CD4-positive, alpha-beta T cell (primary cell): ENCODE measurements around the gene NRL. TPM values are rescaled to one million over a fixed set of nuclear protein-coding genes. Genes with fewer than 3 reads are reported as not detected.
A peak's percentile ranks its signal among the peaks of the same experiment; 100 is the strongest.

Experiments
- ATAC-seq: fragments of 200-7000 bp; cut with Tn5 transposase; one replicate; pipeline ENCODE4 v1.10.0; 2022; ENCODE audit warnings: mild to moderate bottlenecking; ENCODE audit not compliant: poor library complexity
- CTCF ChIA-PET: fragments of 350-600 bp; sonication (Branson Sonifier 250); formaldehyde crosslinking; loops from one replicate; lab custom pipeline; 2021; ENCODE audit warnings: antibody characterized with exemption, inconsistent platforms; lab: Charles Lee
- POLR2A ChIA-PET: fragments of 350-600 bp; sonication (Branson Sonifier 250); formaldehyde crosslinking; loops from one replicate; lab custom pipeline; 2021; ENCODE audit warnings: antibody characterized with exemption, inconsistent platforms; lab: Charles Lee
- DNase-seq, 14 experiments: peaks; one replicate each; pipeline ENCODE4 v3.0.0-alpha.2; 2013 to 2020; ENCODE audit warnings: mixed read lengths in 2 of 14
- H3K27ac ChIP-seq, 2 donors: one replicate each; pipeline versions ENCODE4 v1.5.1 to v1.7.0; 2013; ENCODE audit warnings: low read length in 2 of 2, low read depth in 1 of 2, mild to moderate bottlenecking in 1 of 2
- H3K27me3 ChIP-seq, 2 experiments: 1 replicate in 1 of 2; 2 replicates in 1 of 2; pipeline versions ENCODE4 v1.6.1 to v1.7.0; 2013; ENCODE audit warnings: low read length in 2 of 2, control low read depth in 1 of 2, mild to moderate bottlenecking in 1 of 2, moderate library complexity in 1 of 2; ENCODE audit not compliant: insufficient read depth in 2 of 2, control insufficient read depth in 1 of 2
- H3K36me3 ChIP-seq: one replicate; pipeline ENCODE4 v1.6.1; 2013; ENCODE audit warnings: low read length, control low read depth; ENCODE audit not compliant: insufficient read depth
- H3K4me1 ChIP-seq: one replicate; pipeline ENCODE4 v1.6.1; 2013; ENCODE audit warnings: low read length, control low read depth; ENCODE audit not compliant: insufficient read depth
- H3K4me3 ChIP-seq: one replicate; pipeline ENCODE4 v1.5.1; 2013; ENCODE audit warnings: mild to moderate bottlenecking, low read length, moderate library complexity
- H3K9me3 ChIP-seq, 2 experiments: 1 replicate in 1 of 2; 2 replicates in 1 of 2; pipeline versions ENCODE4 v1.6.1 to v1.7.0; 2013; ENCODE audit warnings: low read length in 2 of 2, mild to moderate bottlenecking in 2 of 2, control low read depth in 1 of 2, moderate library complexity in 1 of 2; ENCODE audit not compliant: control insufficient read depth in 1 of 2, insufficient read depth in 1 of 2
- H3K27ac Mint-ChIP-seq: one replicate; pipeline ENCODE4 v1.8.0; 2020; ENCODE audit warnings: mixed read lengths
- H3K27me3 Mint-ChIP-seq: one replicate; pipeline ENCODE4 v1.8.0; 2021; ENCODE audit warnings: mixed read lengths
- H3K36me3 Mint-ChIP-seq: one replicate; pipeline ENCODE4 v1.8.0; 2021; ENCODE audit warnings: low read depth, mixed read lengths
- H3K4me1 Mint-ChIP-seq: one replicate; pipeline ENCODE4 v1.8.0; 2021; ENCODE audit warnings: low read depth, mixed read lengths
- H3K4me3 Mint-ChIP-seq: one replicate; pipeline ENCODE4 v1.8.0; 2020; ENCODE audit warnings: mild to moderate bottlenecking, mixed read lengths
- H3K9me3 Mint-ChIP-seq: one replicate; pipeline ENCODE4 v1.8.0; 2020; ENCODE audit warnings: mixed read lengths
- CTCF ChIP-seq: fragments of 200-600 bp; IDR thresholded peaks from one replicate; pipeline ENCODE4 v1.8.0; 2022; ENCODE audit warnings: antibody characterized with exemption, mild to moderate bottlenecking
- intact Hi-C, 2 experiments: fragments of 100-400 bp; cut with DNase I in 1 of 2; cut with micrococcal nuclease in 1 of 2; formaldehyde crosslinking; loops; one replicate each; pipeline versions ENCODE4 v1.15.1 to v1.9.0; 2023 to 2025; cut with DNase I, micrococcal nuclease
- total RNA-seq, 174 experiments: library from RNA in 2 of 174; stranded (reverse) in 2 of 174; gene quantifications; one replicate each; pipeline ENCODE4 v1.2.3 and lab custom pipeline; 2021 to 2026

The NRL gene
- total RNA-seq, 2 experiments from 2014 or later, result 1.6 to 1.9 TPM

DNA sequence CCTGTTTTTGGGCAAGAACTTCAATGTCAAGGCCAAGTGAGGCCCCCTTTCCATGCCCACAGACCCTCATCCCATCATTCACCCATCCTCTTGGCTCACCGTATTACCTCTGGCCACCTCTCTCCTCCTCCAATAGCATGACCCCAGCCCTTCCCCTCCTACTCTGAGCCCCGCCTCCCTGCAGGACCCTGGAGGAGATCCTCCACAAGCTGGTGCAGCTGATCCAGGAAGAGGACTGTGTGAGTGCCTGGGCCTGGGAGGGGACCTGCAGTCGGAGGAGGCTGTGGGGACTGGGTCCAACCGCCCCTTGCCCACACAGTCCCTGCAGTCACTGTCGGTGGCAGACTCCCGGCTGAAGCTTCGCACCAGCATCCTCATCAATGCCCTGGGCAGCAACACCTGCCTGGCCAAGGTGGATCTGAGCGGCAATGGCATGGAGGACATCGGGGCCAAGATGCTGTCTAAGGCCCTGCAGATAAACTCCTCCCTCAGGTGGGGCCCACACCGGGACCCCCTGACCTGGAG, 55.7 kb downstream of the NRL start:
- no peaks in the 10 kb centered on the region for H3K4me1 Mint-ChIP-seq
- Histone ChIP-seq H3K27ac (no peak overlapping the region), H3K36me3 (no peaks in the 10 kb centered on the region), H3K4me1 (no peaks in the 10 kb centered on the region), H3K4me3 (no peak overlapping the region), H3K27me3 (peaks cover 0 to 4% of the 10 kb centered on the region in 2 experiments), H3K9me3 (peaks cover 0 to 4% of the 10 kb centered on the region in 2 experiments)
- ATAC-seq, result no peak
- TF ChIP-seq CTCF, result no peak
- no peaks in the 10 kb centered on the region for H3K36me3 Mint-ChIP-seq
- H3K4me3 Mint-ChIP-seq, result no peak overlapping the region
- H3K27ac Mint-ChIP-seq, result no peak overlapping the region
- H3K27me3 Mint-ChIP-seq, result peaks cover 8% of the 10 kb centered on the region
- intact Hi-C loops, result loop anchor here (1.0 kb wide), 4 partner anchors 31 to 102 kb away; partner anchors contain the start of gene IRF9 (in 1 of the 2)
- H3K9me3 Mint-ChIP-seq, result no peaks in the 10 kb centered on the region
- ChIA-PET CTCF (no interaction called here), POLR2A (interaction anchor here (1.0 to 2.3 kb wide), 6 partner anchors 32 to 249 kb away, joined by 3 to 22 read pairs (median 11); partner anchors contain the start of genes CIDEB, DCAF11, IRF9 and NRL)
- no peak for DNase-seq

DNA sequence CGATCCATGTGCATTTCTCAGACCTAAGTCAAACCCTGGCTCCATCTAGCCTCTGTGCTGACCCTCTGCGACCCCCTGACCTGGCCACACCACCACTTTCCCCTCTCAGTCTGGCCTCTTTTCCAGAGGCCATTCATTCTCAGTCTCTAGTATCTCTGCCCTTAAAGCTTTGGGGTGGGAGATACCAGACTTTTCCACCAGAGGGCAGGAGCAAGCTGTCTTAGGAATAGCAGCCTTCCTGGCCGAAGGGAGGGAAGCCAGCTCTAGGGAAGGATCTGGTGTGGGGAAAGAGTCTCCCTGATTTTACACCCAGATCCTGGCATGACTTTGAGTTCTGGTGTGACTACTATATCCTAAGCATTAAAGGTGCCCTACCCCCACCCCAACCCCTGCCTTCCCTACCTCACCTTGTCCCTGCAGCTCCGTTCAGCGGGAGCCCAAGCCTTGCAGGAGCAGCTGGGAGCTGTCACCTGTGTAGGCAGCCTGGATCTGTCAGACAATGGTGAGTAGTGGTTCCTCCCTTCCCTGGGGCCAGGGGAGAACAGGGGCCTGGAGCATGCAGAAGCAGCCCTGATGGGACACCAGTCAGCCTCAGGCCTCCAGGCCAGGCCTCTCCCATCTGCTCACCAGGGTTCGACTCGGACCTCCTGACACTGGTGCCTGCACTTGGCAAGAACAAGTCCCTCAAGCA, 56.3 kb downstream of the NRL start:
- no peak overlapping the region for H3K27ac ChIP-seq
- Mint-ChIP-seq H3K27me3 (peaks cover 10% of the 10 kb centered on the region), H3K27ac (no peak overlapping the region), H3K4me3 (no peak overlapping the region), H3K9me3 (no peaks in the 10 kb centered on the region), H3K4me1 (no peaks in the 10 kb centered on the region), H3K36me3 (no peaks in the 10 kb centered on the region)
- intact Hi-C loops, result loop anchor here (1.0 kb wide), 4 partner anchors 32 to 103 kb away; partner anchors contain the start of gene IRF9 (in 1 of the 2)
- peaks cover 0 to 6% of the 10 kb centered on the region in 2 experiments for H3K9me3 ChIP-seq
- H3K27me3 ChIP-seq, result peaks cover 0 to 10% of the 10 kb centered on the region in 2 experiments
- H3K4me3 ChIP-seq, result no peak overlapping the region
- peak; percentile 70 for TF ChIP-seq CTCF
- H3K36me3 ChIP-seq, result no peaks in the 10 kb centered on the region
- ATAC-seq (peak; percentile 83), DNase-seq (peak in 6 of 14 experiments; percentile 30 to 82 (median 48))
- ChIA-PET POLR2A (interaction anchor here (1.0 to 2.3 kb wide), 9 partner anchors 23 to 372 kb away, joined by 3 to 22 read pairs (median 11); partner anchors contain the start of genes CBLN3, CIDEB, DCAF11 and IRF9), CTCF (interaction anchor here (1.2 to 1.3 kb wide), 2 partner anchors 32 to 50 kb away, joined by 3 to 5 read pairs; no protein-coding TSS in a partner anchor)
- H3K4me1 ChIP-seq, result peaks cover 2% of the 10 kb centered on the region

DNA sequence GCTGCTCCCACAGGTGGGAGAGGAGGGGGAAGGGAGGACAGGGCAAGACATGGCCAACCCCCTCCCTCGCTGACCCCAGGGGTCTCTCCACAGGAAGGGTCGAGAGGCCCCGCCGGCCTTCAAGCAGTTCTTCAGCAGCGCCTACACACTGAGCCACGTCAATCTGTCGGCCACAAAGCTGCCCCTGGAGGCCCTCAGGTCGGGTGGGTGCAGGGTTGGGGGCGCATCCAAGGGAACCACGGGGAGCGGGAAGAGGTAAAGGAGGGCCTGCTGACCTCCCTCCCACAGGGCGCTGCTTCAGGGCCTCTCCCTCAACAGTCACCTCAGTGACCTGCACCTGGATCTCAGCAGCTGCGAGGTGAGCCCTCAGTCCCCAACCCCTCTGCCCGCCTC, 56.9 kb downstream of the NRL start:
- ChIA-PET POLR2A (interaction anchor here (1.0 to 2.3 kb wide), 9 partner anchors 24 to 372 kb away, joined by 3 to 22 read pairs (median 11); partner anchors contain the start of genes CBLN3, CIDEB, DCAF11 and IRF9), CTCF (interaction anchor here (1.2 to 1.3 kb wide), 2 partner anchors 33 to 51 kb away, joined by 3 to 5 read pairs; no protein-coding TSS in a partner anchor)
- Histone ChIP-seq H3K36me3 (no peaks in the 10 kb centered on the region), H3K27ac (no peak overlapping the region), H3K27me3 (peaks cover 0 to 13% of the 10 kb centered on the region in 2 experiments), H3K4me3 (no peak overlapping the region), H3K4me1 (peaks cover 7% of the 10 kb centered on the region), H3K9me3 (peaks cover 0 to 6% of the 10 kb centered on the region in 2 experiments)
- Mint-ChIP-seq H3K36me3 (no peaks in the 10 kb centered on the region), H3K4me3 (no peak overlapping the region), H3K27me3 (peaks cover 15% of the 10 kb centered on the region), H3K27ac (no peak overlapping the region), H3K4me1 (peaks cover 5% of the 10 kb centered on the region), H3K9me3 (no peaks in the 10 kb centered on the region)
- DNase-seq (no peak), ATAC-seq (peak; percentile 36)
- intact Hi-C loops, result loop anchor here (1.0 kb wide), 4 partner anchors 32 to 103 kb away; partner anchors contain the start of gene IRF9 (in 1 of the 2)
- TF ChIP-seq CTCF, result no peak
